Karpas-422 (cell line): ENCODE results near the gene TMEM240. TPM values are rescaled to one million over a fixed set of nuclear protein-coding genes. Genes with fewer than 3 reads are reported as not detected.
"Not testable (repeated sequence)": the region's sequence is repeated elsewhere in the genome, so short reads cannot be mapped to it uniquely, and the experiment has no call there.

Source experiments
- DNase-seq: peaks from one replicate; pipeline ENCODE4 v3.0.0-alpha.2; 2015
- H2AFZ ChIP-seq: fragments of 200-600 bp; sonication (generic); 2 replicates; pipeline ENCODE4 v1.6.1; 2014; ENCODE audit warnings: antibody characterized with exemption, low read length, mixed read lengths
- H3K27ac ChIP-seq: fragments of 200-600 bp; sonication (generic); 2 replicates; pipeline ENCODE4 v1.5.1; 2014; ENCODE audit warnings: mild to moderate bottlenecking, low read length, moderate library complexity
- H3K27me3 ChIP-seq: fragments of 200-600 bp; sonication (generic); 2 replicates; pipeline ENCODE4 v1.6.1; 2014; ENCODE audit warnings: low read length, mixed read lengths
- H3K36me3 ChIP-seq: fragments of 200-600 bp; sonication (generic); 2 replicates; pipeline ENCODE4 v1.6.1; 2014; ENCODE audit warnings: low read length, mixed read lengths; ENCODE audit not compliant: insufficient read depth
- H3K4me1 ChIP-seq: fragments of 200-600 bp; sonication (generic); 2 replicates; pipeline ENCODE4 v1.6.1; 2014; ENCODE audit warnings: mild to moderate bottlenecking, low read length, mixed read lengths
- H3K4me2 ChIP-seq: fragments of 200-600 bp; sonication (generic); 2 replicates; pipeline ENCODE4 v1.6.1; 2014; ENCODE audit warnings: low read length, low read depth, mild to moderate bottlenecking; ENCODE audit not compliant: poor library complexity, severe bottlenecking
- H3K4me3 ChIP-seq: fragments of 200-600 bp; sonication (generic); 2 replicates; pipeline ENCODE4 v1.5.1; 2014; ENCODE audit warnings: mild to moderate bottlenecking, antibody characterized with exemption, low read length, mixed read lengths
- H3K79me2 ChIP-seq: fragments of 200-600 bp; sonication (generic); 2 replicates; pipeline ENCODE4 v1.6.1; 2014; ENCODE audit warnings: mild to moderate bottlenecking, low read length, mixed read lengths
- H3K9ac ChIP-seq: fragments of 200-600 bp; sonication (generic); 2 replicates; pipeline ENCODE4 v1.6.0; 2014; ENCODE audit warnings: low read length
- H3K9me2 ChIP-seq: fragments of 200-600 bp; sonication (generic), shearing (Covaris generic); replicated peaks from 2 replicates; pipeline ENCODE4 v1.6.0; 2014; ENCODE audit warnings: mild to moderate bottlenecking, low read length, moderate library complexity; ENCODE audit not compliant: insufficient read depth
- H3K9me3 ChIP-seq: fragments of 300-700, 200-600 bp; sonication (generic); 2 replicates; pipeline ENCODE4 v1.6.1; 2014; ENCODE audit warnings: low read length, mixed read lengths
- H4K20me1 ChIP-seq: fragments of 200-600 bp; sonication (generic); 2 replicates; pipeline ENCODE4 v1.6.1; 2014; ENCODE audit warnings: mild to moderate bottlenecking, antibody characterized with exemption, low read length, low read depth; ENCODE audit not compliant: insufficient read depth
- total RNA-seq: library from RNA; depleted of rRNA; stranded (reverse); fragments of >200 nt; shearing (Covaris generic); gene quantifications from 2 replicates; pipeline ENCODE4 v1.2.3, GENCODE V29; 2014; ENCODE audit warnings: low replicate concordance

TMEM240 gene
- total RNA-seq, 1 experiment from 2014 or later: not detected

GRCh38 chr1:1535201-1536018 is 5.0 kb downstream of the TMEM240 start:
- Histone ChIP-seq H3K9me2 (no peaks in the 10 kb centered on the region), H3K36me3 (peaks cover 7% of the 10 kb centered on the region; the same call in 1 of the 2 replicates), H2AFZ (no peak overlapping the region), H3K27ac (no peak overlapping the region), H3K4me1 (no peaks in the 10 kb centered on the region), H3K9me3 (no peaks in the 10 kb centered on the region; the same call in 1 of the 2 replicates), H3K4me3 (no peak overlapping the region), H3K4me2 (no peak overlapping the region), H3K79me2 (no peaks in the 10 kb centered on the region), H3K9ac (no peak overlapping the region), H4K20me1 (no peaks in the 10 kb centered on the region), H3K27me3 (no peaks in the 10 kb centered on the region)
- DNase-seq: no peak

GRCh38 chr1:1534401-1535154 is 5.8 kb downstream of the TMEM240 start:
- no peak for DNase-seq
- Histone ChIP-seq H3K4me1 (no peaks in the 10 kb centered on the region), H3K36me3 (peaks cover 15% of the 10 kb centered on the region), H3K27me3 (no peaks in the 10 kb centered on the region), H3K9me2 (no peaks in the 10 kb centered on the region), H3K9ac (no peak overlapping the region), H3K4me2 (no peak overlapping the region), H3K27ac (no peak overlapping the region), H3K4me3 (no peak overlapping the region), H3K9me3 (no peaks in the 10 kb centered on the region; the same call in 1 of the 2 replicates), H4K20me1 (no peaks in the 10 kb centered on the region), H2AFZ (no peak overlapping the region), H3K79me2 (peaks cover 2% of the 10 kb centered on the region; the same call in 1 of the 2 replicates)

GRCh38 chr1:1533894-1534291 is 6.5 kb downstream of the TMEM240 start:
- not testable (repeated sequence) for H3K27ac ChIP-seq, H4K20me1 ChIP-seq, H3K9me3 ChIP-seq, DNase-seq, H2AFZ ChIP-seq, H3K4me3 ChIP-seq, H3K4me1 ChIP-seq, H3K79me2 ChIP-seq, H3K9me2 ChIP-seq, H3K4me2 ChIP-seq, H3K27me3 ChIP-seq, H3K9ac ChIP-seq
- peaks cover 19% of the 10 kb centered on the region for H3K36me3 ChIP-seq

GRCh38 chr1:1533176-1533893 is 7.1 kb downstream of the TMEM240 start:
- peaks cover 21% of the 10 kb centered on the region for H3K36me3 ChIP-seq
- H3K9ac ChIP-seq, H3K27me3 ChIP-seq, H3K27ac ChIP-seq, H3K4me2 ChIP-seq, H3K9me3 ChIP-seq, H4K20me1 ChIP-seq, DNase-seq, H3K79me2 ChIP-seq, H3K9me2 ChIP-seq, H2AFZ ChIP-seq, H3K4me3 ChIP-seq, H3K4me1 ChIP-seq: not testable (repeated sequence)

- no peak overlapping the region for H3K4me3 ChIP-seq
- H3K9me3 ChIP-seq: no peaks in the 10 kb centered on the region; the same call in 1 of the 2 replicates
- no peaks in the 10 kb centered on the region for H4K20me1 ChIP-seq
- H3K36me3 ChIP-seq: peaks cover 21% of the 10 kb centered on the region
- H3K79me2 ChIP-seq: peaks cover 2% of the 10 kb centered on the region; the same call in 1 of the 2 replicates
- H2AFZ ChIP-seq: no peak overlapping the region
- no peaks in the 10 kb centered on the region for H3K4me1 ChIP-seq
- H3K9ac ChIP-seq: no peak overlapping the region
- no peaks in the 10 kb centered on the region for H3K9me2 ChIP-seq
- H3K27ac ChIP-seq: no peak overlapping the region
- no peaks in the 10 kb centered on the region for H3K27me3 ChIP-seq
- no peak overlapping the region for H3K4me2 ChIP-seq
- DNase-seq: no peak
These were observed 8.5 kb downstream of the TMEM240 start for GRCh38 chr1:1531947-1532346.

- Histone ChIP-seq H3K4me1 (no peaks in the 10 kb centered on the region), H3K4me2 (no peak overlapping the region), H2AFZ (no peak overlapping the region), H3K27me3 (no peaks in the 10 kb centered on the region), H3K9ac (no peak overlapping the region), H3K9me3 (no peaks in the 10 kb centered on the region; the same call in 1 of the 2 replicates), H3K79me2 (peaks cover 2% of the 10 kb centered on the region; the same call in 1 of the 2 replicates), H4K20me1 (no peaks in the 10 kb centered on the region), H3K4me3 (no peak overlapping the region), H3K27ac (no peak overlapping the region), H3K36me3 (peaks cover 21% of the 10 kb centered on the region), H3K9me2 (no peaks in the 10 kb centered on the region)
- no peak for DNase-seq
These were observed 10.5 kb downstream of the TMEM240 start for GRCh38 chr1:1529936-1530335.

GRCh38 chr1:1529321-1529720 is 11.1 kb downstream of the TMEM240 start:
- Histone ChIP-seq H3K27me3 (no peaks in the 10 kb centered on the region), H3K4me3 (no peak overlapping the region), H3K9me2 (no peaks in the 10 kb centered on the region), H3K4me2 (no peak overlapping the region), H3K36me3 (peaks cover 21% of the 10 kb centered on the region), H3K4me1 (no peaks in the 10 kb centered on the region), H3K9me3 (no peaks in the 10 kb centered on the region; the same call in 1 of the 2 replicates), H4K20me1 (no peaks in the 10 kb centered on the region), H2AFZ (no peak overlapping the region), H3K79me2 (peaks cover 2% of the 10 kb centered on the region; the same call in 1 of the 2 replicates), H3K9ac (no peak overlapping the region), H3K27ac (no peak overlapping the region)
- no peak for DNase-seq
